Right cardiac atrium (tissue), 5 donors: ENCODE measurements around the gene TACR2. TPM values are rescaled to one million over a fixed set of nuclear protein-coding genes. Genes with fewer than 3 reads are reported as not detected.

Experiments used
- ATAC-seq, 2 donors: fragments of 200-7000 bp; cut with Tn5 transposase; one replicate each; pipeline versions ENCODE4 v1.8.0 to v1.9.1; 2020; ENCODE audit warnings: moderate library complexity in 2 of 2, mild to moderate bottlenecking in 1 of 2
- DNase-seq, 3 donors: peaks; one replicate each; pipeline ENCODE4 v3.0.0-alpha.2; 2020
- H3K27ac ChIP-seq: one replicate; pipeline ENCODE4 v1.5.1; 2013; ENCODE audit warnings: mild to moderate bottlenecking, low read length, control low read depth, moderate library complexity
- H3K27me3 ChIP-seq: one replicate; pipeline ENCODE4 v1.6.1; 2013; ENCODE audit not compliant: control insufficient read depth, insufficient read depth
- H3K4me1 ChIP-seq: one replicate; pipeline ENCODE4 v1.6.1; 2013; ENCODE audit warnings: low read length; ENCODE audit not compliant: control insufficient read depth, insufficient read depth
- H3K4me3 ChIP-seq: one replicate; pipeline ENCODE4 v1.5.1; 2013; ENCODE audit warnings: low read length, control low read depth
- H3K9me3 ChIP-seq: one replicate; pipeline ENCODE4 v1.6.1; 2013; ENCODE audit warnings: low read length; ENCODE audit not compliant: control insufficient read depth
- WGBS: extraction: QIAGEN DNeasy Blood & Tissue Kit; methylation state at CpG from one replicate; pipeline ENCODE4 v1.1.7; 2013; 5-methylcytosine and 5-hydroxymethylcytosine counted together
- intact Hi-C, 4 donors: fragments of 100-400 bp; cut with DNase I; formaldehyde crosslinking; loops; one replicate each; pipeline versions ENCODE4 v1.11.0 to v1.14.0; 2022 to 2023
- polyA plus RNA-seq: library from polyadenylated mRNA; stranded (reverse); fragments of 200-250 nt; gene quantifications from one replicate; pipeline ENCODE4 v1.2.3, GENCODE V29; 2013
- total RNA-seq, 4 donors: library from RNA; stranded (reverse); fragmentation: NEBNext Ultra II Directional; extraction: Animal tissue kit (Norgen Biotek cat#: 25700); gene quantifications; one replicate each; pipeline ENCODE4 v1.2.1, GENCODE V29; 2021
- donor health status: healthy with polysubstance abuse.
- donor health status: DM: no; HTN: yes; CAD: no.
- donor health status: DM: no; HTN: no; CAD: no.
- donor health status: DM: no; HTN: yes; CAD: no; lungs with severe emphysema.
- donor health status: DM: yes; HTN: yes; CAD: no.

TACR2 gene
- total and polyA plus RNA-seq, 5 donors = 0.26 to 0.53 (median 0.28) TPM

GRCh38 chr10:69435966-69436520, 19.3 kb upstream of the TACR2 start:
- intact Hi-C loops = no loop called here
- Histone ChIP-seq H3K4me3 (no peak overlapping the region), H3K27ac (no peak overlapping the region), H3K27me3 (no peaks in the 10 kb centered on the region), H3K4me1 (peaks cover 7% of the 10 kb centered on the region), H3K9me3 (no peaks in the 10 kb centered on the region)
- no peak for DNase-seq
- WGBS = 96% methylated on average over 14 of the region's 14 CpGs
- no peak for ATAC-seq

GRCh38 chr10:69434926-69435325, 18.2 kb upstream of the TACR2 start:
- no peak overlapping the region for H3K4me3 ChIP-seq
- DNase-seq = no peak

GRCh38 chr10:69434169-69434568, 17.5 kb upstream of the TACR2 start:
- Histone ChIP-seq H3K4me3 (no peak overlapping the region), H3K4me1 (peaks cover 4% of the 10 kb centered on the region), H3K27ac (no peak overlapping the region), H3K9me3 (no peaks in the 10 kb centered on the region), H3K27me3 (no peaks in the 10 kb centered on the region)
- 69% methylated on average over 2 of the region's 2 CpGs for WGBS
- ATAC-seq = no peak
- no peak for DNase-seq
- intact Hi-C loops = no loop called here

More at GRCh38 chr10:69434926-69435325, 18.2 kb upstream of the TACR2 start:
- WGBS = 98% methylated on average over 11 of the region's 11 CpGs
- H3K9me3 ChIP-seq = no peaks in the 10 kb centered on the region
- no peaks in the 10 kb centered on the region for H3K27me3 ChIP-seq
- intact Hi-C loops = no loop called here
- H3K27ac ChIP-seq = no peak overlapping the region
- peaks cover 7% of the 10 kb centered on the region for H3K4me1 ChIP-seq
- no peak for ATAC-seq

GRCh38 chr10:69428165-69428564, 11.4 kb upstream of the TACR2 start:
- intact Hi-C loops = loop anchor here (5.0 to 10.0 kb wide), 3 partner anchors 79 to 217 kb away; partner anchors contain the start of gene FAM241B (in 2 of the 4)
- no peaks in the 10 kb centered on the region for H3K4me1 ChIP-seq
- no peak overlapping the region for H3K27ac ChIP-seq
- no peaks in the 10 kb centered on the region for H3K27me3 ChIP-seq
- 80% methylated on average over 8 of the region's 8 CpGs for WGBS
- H3K9me3 ChIP-seq = no peaks in the 10 kb centered on the region
- H3K4me3 ChIP-seq = no peak overlapping the region
- ATAC-seq (no peak), DNase-seq (no peak)

- no peak for ATAC-seq
- DNase-seq = no peak
- H3K27me3 ChIP-seq = no peaks in the 10 kb centered on the region
- no peaks in the 10 kb centered on the region for H3K9me3 ChIP-seq
- H3K4me1 ChIP-seq = no peaks in the 10 kb centered on the region
- intact Hi-C loops = loop anchor here (5.0 to 10.0 kb wide), 3 partner anchors 81 to 218 kb away; partner anchors contain the start of gene FAM241B (in 2 of the 4)
- H3K4me3 ChIP-seq = no peak overlapping the region
- WGBS = 85% methylated on average over 4 of the region's 4 CpGs
- H3K27ac ChIP-seq = no peak overlapping the region
Measured at GRCh38 chr10:69426376-69426727, 9.6 kb upstream of the TACR2 start.

- Histone ChIP-seq H3K4me3 (no peak overlapping the region), H3K27me3 (no peaks in the 10 kb centered on the region), H3K9me3 (no peaks in the 10 kb centered on the region), H3K4me1 (no peaks in the 10 kb centered on the region), H3K27ac (no peak overlapping the region)
- intact Hi-C loops = loop anchor here (5.0 to 10.0 kb wide), 3 partner anchors 82 to 219 kb away; partner anchors contain the start of gene FAM241B (in 2 of the 4)
- DNase-seq (no peak), ATAC-seq (no peak)
- 66% methylated on average over 5 of the region's 5 CpGs for WGBS
Measured at GRCh38 chr10:69425511-69426298, 9.0 kb upstream of the TACR2 start.

- Histone ChIP-seq H3K27me3 (no peaks in the 10 kb centered on the region), H3K9me3 (no peaks in the 10 kb centered on the region), H3K4me3 (no peak overlapping the region), H3K27ac (no peak overlapping the region), H3K4me1 (no peaks in the 10 kb centered on the region)
- ATAC-seq (no peak), DNase-seq (no peak)
- intact Hi-C loops = loop anchor here (5.0 to 10.0 kb wide), 3 partner anchors 82 to 220 kb away; partner anchors contain the start of gene FAM241B (in 2 of the 4)
- WGBS = 87% methylated on average over 2 of the region's 2 CpGs
Measured at GRCh38 chr10:69425041-69425440, 8.3 kb upstream of the TACR2 start.

GRCh38 chr10:69422676-69423075, 6.0 kb upstream of the TACR2 start:
- Histone ChIP-seq H3K4me1 (no peaks in the 10 kb centered on the region), H3K27me3 (no peaks in the 10 kb centered on the region), H3K9me3 (no peaks in the 10 kb centered on the region), H3K4me3 (no peak overlapping the region), H3K27ac (no peak overlapping the region)
- DNase-seq = no peak
- intact Hi-C loops = loop anchor here in 3 of 4 donors (10.0 kb wide), 2 partner anchors 212 to 222 kb away; partner anchors contain the start of gene FAM241B (in 2 of the 3)
- 87% methylated on average over 4 of the region's 4 CpGs for WGBS
- ATAC-seq = no peak

- H3K27me3 ChIP-seq = no peaks in the 10 kb centered on the region
- no peak overlapping the region for H3K4me3 ChIP-seq
- intact Hi-C loops = loop anchor here in 3 of 4 donors (10.0 kb wide), 2 partner anchors 213 to 223 kb away; partner anchors contain the start of gene FAM241B (in 2 of the 3)
- ATAC-seq (peak; percentile 84 to 89), DNase-seq (peak; percentile 80 to 91 (median 91))
- H3K27ac ChIP-seq = peak overlapping the region; percentile 11
- WGBS = 46% methylated on average over 13 of the region's 13 CpGs
- no peaks in the 10 kb centered on the region for H3K4me1 ChIP-seq
- no peaks in the 10 kb centered on the region for H3K9me3 ChIP-seq
Measured at GRCh38 chr10:69421611-69422308, 5.0 kb upstream of the TACR2 start.

GRCh38 chr10:69419744-69420126, 3.0 kb upstream of the TACR2 start:
- Histone ChIP-seq H3K4me1 (no peaks in the 10 kb centered on the region), H3K4me3 (no peak overlapping the region), H3K27ac (no peak overlapping the region), H3K9me3 (no peaks in the 10 kb centered on the region), H3K27me3 (no peaks in the 10 kb centered on the region)
- no peak for ATAC-seq
- intact Hi-C loops = loop anchor here (10.0 kb wide), 2 partner anchors 215 to 225 kb away; partner anchors contain the start of gene FAM241B (in 3 of the 4)
- peak in 1 of 3 donors; percentile 39 for DNase-seq
- 72% methylated on average over 10 of the region's 11 CpGs for WGBS
